ENCODE measurements around the gene INPP5F. TPM values are rescaled to one million over a fixed set of nuclear protein-coding genes. Genes with fewer than 3 reads are reported as not detected.

The INPP5F gene
- total and polyA plus RNA-seq, 2 of the 13 experiments (the other 11 are each of a cell fraction or from before 2014, with no cell fraction given), result 12.5 to 15.7 TPM

DNA sequence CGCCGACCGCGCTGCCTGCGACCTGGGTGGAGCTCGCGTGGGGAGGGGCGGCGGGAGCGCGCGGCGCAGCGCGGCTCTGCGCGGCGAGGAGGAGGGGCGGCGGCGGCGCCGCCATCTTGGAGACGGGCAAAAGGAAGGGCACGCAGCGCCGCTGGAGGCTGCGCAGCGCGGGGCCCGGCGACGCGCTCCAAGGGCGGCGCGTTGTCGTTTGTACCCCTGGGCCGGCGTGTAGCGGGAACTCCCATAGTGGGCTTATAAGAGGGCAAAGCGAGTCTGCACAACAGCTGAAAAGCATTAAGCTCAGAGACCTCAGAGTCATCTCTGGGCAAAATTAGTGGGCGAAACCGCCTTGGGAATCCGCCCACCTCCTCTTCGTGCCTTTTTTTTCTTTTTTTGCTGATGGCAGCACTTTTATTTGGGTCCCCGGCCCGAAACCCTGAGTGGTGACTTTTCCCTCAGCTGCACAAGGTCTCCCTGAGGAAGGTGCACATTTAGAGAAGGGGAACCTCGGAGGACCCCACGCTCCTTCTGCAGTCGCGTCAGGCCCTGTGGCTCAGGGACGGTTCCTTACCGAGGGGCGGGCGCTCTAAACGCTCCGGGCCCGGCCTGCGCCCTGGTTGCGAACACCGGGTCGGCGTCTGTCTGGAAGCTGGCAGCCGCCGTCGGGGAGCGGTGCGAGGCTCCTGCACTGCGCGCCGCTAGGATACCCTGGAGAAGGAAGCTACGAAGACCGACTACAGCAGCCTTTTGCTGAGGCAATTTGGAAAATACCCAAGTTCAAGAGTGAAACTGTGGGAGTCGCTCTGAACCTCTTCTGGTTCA is 147.2 kb downstream of the INPP5F start (continued):
- TF ChIP-seq ZBTB26 (CRISPR knock-in tag; IDR thresholded peaks at IDR 0.05; ENCODE audit: borderline replicate concordance), result no peak; the same call in 1 of the 2 replicates
- TF ChIP-seq ZNF556 (CRISPR knock-in tag; IDR thresholded peaks at IDR 0.05; ENCODE audit: borderline replicate concordance), result peak; percentile 27; the same call in 1 of the 2 replicates
- no peak for TF ChIP-seq TIGD3 (CRISPR knock-in tag; IDR thresholded peaks at IDR 0.05; ENCODE audit: borderline replicate concordance)
- TF ChIP-seq NFKB2 (CRISPR knock-in tag; IDR thresholded peaks at IDR 0.05; ENCODE audit: borderline replicate concordance), result peak; percentile 16; the same call in 1 of the 2 replicates
- peak; percentile 90 for TF ChIP-seq ZNF784 (CRISPR knock-in tag; IDR thresholded peaks at IDR 0.05; ENCODE audit: borderline replicate concordance)
- TF ChIP-seq ARNTL (CRISPR knock-in tag; IDR thresholded peaks at IDR 0.05), result no peak
- TF ChIP-seq, protein P1, sequence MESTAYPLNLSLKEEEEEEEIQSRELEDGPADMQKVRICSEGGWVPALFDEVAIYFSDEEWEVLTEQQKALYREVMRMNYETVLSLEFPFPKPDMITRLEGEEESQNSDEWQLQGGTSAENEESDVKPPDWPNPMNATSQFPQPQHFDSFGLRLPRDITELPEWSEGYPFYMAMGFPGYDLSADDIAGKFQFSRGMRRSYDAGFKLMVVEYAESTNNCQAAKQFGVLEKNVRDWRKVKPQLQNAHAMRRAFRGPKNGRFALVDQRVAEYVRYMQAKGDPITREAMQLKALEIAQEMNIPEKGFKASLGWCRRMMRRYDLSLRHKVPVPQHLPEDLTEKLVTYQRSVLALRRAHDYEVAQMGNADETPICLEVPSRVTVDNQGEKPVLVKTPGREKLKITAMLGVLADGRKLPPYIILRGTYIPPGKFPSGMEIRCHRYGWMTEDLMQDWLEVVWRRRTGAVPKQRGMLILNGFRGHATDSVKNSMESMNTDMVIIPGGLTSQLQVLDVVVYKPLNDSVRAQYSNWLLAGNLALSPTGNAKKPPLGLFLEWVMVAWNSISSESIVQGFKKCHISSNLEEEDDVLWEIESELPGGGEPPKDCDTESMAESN (CRISPR knock-in tag; conservative IDR thresholded peaks at IDR 0.05), result peak; percentile 43; the same call in 1 of the 2 replicates
- no peak for TF ChIP-seq ZNF577 (CRISPR knock-in tag; IDR thresholded peaks at IDR 0.05; ENCODE audit: borderline replicate concordance, low read depth)
- no peak for TF ChIP-seq ZBTB37 (CRISPR knock-in tag; IDR thresholded peaks at IDR 0.05)
- TF ChIP-seq PRDM10 (CRISPR knock-in tag; IDR thresholded peaks at IDR 0.05; ENCODE audit: low read depth), result no peak
- no peak for TF ChIP-seq ZNF773 (CRISPR knock-in tag; IDR thresholded peaks at IDR 0.05; ENCODE audit: borderline replicate concordance)
- TF ChIP-seq ZNF761 (CRISPR knock-in tag; conservative IDR thresholded peaks at IDR 0.05), result peak; percentile 74; the same call in 1 of the 2 replicates
- TF ChIP-seq NFATC3 (CRISPR knock-in tag; IDR thresholded peaks at IDR 0.05), result peak; percentile 54; the same call in 1 of the 2 replicates
- peak; percentile 81 for TF ChIP-seq THAP11 (CRISPR knock-in tag; IDR thresholded peaks at IDR 0.05)
- TF ChIP-seq SRF (IDR thresholded peaks at IDR 0.05; ENCODE audit: low read depth, low read length), result no peak
